Endothelial cell of hepatic sinusoid (primary cell): ENCODE results near the gene ELF2.
"Not testable (repeated sequence)": the region's sequence is repeated elsewhere in the genome, so short reads cannot be mapped to it uniquely, and the experiment has no call there.

Experiments used
- in situ Hi-C: cut with HindIII; loops from 2 replicates; pipeline ENCODE4 v1.10.0; 2017; ENCODE audit warnings: low sequenced_read_pairs

ELF2 gene

DNA sequence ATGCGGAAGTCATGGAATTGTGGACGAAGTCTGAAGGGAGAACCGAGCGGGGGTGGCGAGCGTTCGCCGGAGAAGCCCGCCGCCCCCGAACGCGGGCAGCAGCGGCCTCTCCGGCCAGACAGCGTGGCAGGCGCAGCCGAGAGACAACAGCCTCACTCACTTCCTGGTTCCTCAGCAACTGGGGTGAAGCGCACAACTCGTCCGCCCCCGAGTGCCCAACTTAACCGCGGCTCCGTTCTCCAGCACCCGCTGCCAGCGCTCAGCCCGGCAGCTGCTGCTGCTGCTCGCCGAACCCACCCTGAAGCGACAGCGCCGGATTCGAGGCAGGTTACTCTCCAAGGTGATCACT is 93.4 kb downstream of the ELF2 start:
- in situ Hi-C loops, result no loop called here

DNA sequence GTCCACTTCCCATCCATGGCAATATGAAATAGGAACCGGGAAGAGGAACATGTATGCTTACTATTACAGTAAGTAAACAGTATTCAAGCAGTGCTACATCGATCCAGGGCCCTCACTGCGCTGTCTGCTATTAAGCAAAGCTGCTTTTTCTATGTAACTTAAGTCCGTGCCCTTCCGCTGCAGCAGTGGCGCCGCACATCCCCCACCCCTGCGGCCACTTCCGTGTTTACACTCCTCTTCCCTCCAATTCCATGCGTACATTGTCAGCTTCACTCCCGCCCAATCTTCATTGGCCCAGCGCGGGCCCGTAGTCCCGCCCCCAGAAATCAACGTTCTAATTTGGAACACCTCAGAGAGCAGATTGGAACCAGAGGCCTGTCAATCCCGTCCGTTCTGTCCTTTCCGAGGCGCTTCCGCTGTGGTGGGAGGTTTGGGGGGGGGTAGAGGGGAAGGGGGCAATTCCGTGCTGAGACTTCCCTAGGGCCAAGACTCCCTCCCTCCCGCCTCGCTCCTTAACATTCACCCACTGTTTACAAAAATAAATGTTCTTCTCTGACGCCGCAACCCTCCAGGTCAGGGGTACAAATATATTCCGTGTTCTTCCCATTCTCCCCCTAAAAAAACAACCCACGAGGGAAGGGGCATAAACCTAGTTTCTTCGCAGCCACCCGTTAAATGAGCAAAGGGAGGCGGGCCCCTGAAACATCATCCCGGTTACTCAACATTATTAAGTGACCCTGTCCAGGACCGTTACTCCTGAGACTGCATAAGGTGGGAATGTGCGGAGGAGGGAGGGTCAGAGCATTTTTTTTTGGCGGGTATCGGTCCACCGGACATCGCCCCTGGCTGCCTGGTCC is 94.0 kb downstream of the ELF2 start:
- in situ Hi-C loops, result no loop called here

DNA sequence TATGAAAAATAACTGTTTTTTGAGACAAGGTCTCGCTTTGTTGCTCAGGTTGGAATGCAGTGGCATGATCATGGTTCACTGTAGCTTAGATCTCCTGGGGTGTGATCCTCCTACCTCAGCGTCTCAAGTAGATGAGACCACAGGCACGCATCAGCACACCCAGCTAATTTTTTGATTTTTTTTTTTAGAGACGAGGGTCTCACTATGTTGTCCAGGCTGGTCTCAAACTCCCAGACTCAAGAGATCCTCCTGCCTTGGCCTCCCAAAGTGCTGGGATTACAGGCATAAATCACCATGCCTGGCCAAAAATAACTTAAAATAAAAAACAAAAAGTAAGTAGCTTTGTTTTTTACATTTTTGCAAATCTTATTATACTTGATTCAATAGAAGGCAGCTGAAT is 98.1 kb downstream of the ELF2 start:
- in situ Hi-C loops, result no loop called here

DNA sequence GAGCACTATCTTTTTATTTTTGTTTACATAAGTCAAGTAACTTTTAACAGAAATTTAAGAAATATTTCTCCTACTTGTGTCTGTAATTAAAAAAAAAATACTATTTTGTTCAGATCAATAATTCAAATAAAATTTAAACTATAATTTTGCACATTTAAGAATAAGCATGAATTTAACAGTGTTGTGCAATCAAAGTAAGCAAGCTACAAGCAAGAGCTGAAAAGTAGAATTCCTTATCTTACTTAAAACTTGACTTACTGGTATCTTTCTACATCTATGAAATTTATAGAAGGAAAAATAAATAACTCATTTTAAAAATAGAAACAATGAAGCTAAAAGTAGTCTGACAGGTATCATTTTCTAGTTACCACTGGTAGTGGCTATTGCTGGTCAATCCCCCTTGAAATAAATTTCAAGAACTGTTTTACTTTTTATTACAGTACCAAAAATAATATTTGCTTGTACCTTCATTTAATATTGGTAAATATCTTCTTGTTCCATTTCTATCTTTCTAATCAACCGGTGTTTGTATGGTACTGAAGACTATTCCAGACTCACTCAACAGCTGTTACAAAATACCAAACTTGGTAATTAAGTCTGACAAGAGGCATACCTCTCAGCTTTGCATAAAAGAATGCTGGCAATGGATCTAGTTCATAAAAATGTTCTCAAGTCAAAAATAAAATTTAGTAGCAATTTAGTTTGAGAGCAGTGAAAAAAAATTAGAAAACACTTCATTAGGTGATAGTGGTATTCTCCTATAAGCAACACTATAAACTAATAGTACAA is 99.3 kb downstream of the ELF2 start:
- in situ Hi-C loops, result no loop called here

DNA sequence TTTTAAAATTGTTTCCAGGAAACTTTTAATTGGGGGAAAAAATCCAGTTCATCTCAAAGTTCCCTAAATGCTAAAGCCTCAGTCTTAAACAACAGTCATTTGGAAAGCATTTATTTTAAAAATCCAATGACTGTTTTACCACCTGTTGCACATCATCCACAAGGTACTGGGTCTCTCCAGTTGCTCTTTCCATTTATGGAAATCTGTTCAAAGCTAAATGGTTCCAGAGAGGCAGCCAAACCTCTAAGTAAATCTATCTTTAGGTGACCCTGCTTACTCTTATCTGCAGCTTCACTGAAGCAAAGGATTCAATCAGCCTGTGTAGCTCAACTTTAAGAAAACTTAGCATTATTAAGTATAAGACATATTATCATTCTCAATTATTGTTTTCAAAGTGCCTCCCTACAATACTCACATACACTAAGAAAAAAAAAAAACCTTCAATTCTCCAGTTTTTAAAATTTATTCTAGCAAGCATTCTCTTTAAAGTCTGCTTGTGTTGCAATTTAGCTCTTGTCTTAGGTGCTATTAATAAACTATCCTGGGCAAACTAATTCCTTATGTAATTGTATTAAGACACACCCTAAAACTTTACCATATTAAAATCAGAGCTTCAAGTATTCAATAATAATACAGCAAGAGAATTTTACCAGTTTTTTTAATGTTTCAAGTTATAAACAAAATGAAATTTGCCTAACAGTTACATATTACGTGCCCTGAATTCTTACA is 100.8 kb downstream of the ELF2 start:
- in situ Hi-C loops, result no loop called here

DNA sequence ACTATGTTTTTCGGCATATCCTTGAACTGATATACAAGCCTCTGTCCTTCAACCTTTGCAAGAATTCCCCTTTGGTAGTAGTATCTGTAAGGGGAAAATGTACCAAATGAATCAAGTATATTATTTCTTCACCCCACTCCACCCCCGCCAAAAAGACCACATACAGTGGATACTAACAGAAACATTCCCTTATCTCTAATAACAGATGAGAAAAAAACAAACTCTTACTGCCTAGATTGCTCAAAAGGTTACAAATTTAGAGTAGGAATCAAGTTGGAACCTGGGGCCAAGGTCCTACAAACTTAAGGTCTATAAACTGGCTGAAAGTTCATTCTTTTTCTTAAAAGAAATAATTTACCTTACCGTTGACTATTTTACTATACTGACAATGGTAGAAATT is 116.4 kb downstream of the ELF2 start:
- in situ Hi-C loops, result no loop called here

DNA sequence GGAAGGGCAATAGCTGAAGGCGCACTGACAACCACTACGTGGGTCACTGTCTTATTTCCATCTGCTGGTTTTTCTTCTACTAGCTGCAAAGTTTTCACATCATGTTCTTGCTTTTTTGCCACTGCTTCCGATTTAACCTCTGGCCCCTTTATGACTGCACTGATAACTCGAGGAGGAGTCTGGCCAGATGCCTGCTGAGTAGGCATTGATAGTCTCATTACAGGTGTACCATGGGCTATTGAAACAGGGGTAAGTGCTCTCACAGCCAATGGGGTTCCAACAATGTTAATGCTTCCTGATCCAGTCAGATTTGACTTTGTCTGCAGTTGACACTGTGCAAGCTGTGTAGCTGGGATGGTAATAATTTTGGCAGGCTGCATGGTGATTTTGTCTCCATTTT is 118.0 kb downstream of the ELF2 start:
- in situ Hi-C loops, result not testable (repeated sequence)

DNA sequence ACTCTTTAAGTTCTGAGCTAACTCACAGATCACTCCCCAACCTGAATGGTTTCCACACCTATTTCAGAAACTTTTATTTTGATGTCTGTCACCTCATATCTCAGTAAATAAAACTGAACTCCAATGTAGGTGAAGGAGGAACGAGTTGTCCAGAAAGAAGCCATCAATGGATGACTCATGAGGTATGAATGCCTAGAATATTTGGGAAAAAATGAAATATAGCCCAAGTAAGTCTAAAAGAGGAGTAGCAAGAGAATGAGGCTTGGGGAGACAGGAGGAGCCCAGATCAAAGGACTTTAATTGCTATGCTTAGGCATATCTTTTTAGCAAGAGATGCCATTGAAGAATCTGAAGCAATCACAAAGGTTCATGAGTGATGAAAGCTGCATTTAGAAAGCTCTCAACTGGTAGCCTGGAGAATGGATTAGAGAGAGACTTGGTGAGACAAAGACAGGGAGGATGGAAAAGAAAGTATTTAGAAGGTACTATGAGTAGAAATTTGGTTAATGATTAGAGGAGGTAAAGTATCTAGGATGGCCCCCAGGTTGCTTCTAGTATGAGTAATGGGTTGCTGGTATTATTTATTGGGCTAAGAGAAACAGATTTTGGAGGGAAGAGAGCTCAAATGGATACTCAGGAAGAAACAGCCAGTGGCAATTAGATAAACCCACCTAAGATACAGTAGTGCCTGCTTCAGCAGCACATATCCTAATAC is 122.1 kb downstream of the ELF2 start:
- in situ Hi-C loops, result no loop called here

DNA sequence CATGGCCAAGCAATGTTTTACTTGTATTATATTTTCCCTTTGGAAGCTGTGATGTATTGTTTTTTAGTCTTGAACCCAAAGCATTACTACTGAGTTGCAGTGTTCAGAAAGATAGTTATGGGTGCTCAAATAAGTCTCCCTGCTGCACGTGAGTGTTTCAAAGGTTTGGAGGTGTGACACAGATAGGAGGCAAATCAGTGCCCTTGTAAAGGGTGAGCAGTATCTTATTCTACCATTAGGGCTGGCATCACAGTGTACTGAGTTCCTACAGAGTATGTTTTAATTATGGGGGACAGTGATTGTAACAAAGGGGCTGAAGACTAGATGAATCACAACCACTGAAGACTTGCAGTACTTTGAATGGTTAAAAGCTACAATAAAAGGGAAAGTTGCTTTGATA is 123.1 kb downstream of the ELF2 start:
- in situ Hi-C loops, result no loop called here

DNA sequence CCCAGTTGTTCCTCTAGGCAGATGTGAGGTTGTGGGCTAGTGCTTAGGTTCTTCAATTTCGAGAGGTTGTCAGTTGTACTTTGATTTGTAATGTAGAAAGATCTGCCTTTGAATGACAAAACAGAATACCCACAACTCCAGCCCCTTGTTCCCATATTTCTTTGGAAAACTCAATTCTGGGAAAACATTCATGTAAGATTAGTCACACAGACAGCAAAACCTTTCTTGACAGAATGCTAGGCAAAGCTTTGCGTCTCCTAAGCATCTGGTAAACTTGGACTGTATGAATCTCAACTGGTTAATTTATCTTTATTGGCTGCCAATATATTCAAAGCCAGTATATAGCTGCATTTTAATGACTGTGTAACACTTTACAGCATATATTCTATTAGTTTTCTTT is 126.6 kb downstream of the ELF2 start:
- in situ Hi-C loops, result no loop called here

DNA sequence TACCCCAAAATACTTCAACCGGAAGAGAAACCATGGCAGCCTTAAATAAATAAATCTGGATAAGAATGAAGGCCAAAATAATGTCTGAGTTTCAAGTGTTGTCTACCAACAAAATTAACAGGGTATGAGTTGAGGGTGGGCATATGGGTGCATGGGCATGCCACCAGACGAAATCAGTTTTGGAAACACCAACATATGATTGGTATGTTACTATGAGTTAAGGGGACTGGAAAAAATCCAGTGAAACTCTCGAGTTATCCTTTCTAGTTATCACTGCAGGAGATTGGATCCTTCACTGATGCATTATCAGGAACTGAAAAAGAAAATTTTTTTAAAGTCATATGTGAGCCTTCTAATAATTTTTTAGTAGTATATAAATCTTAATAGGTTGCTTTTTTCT is 129.0 kb downstream of the ELF2 start:
- in situ Hi-C loops, result no loop called here

DNA sequence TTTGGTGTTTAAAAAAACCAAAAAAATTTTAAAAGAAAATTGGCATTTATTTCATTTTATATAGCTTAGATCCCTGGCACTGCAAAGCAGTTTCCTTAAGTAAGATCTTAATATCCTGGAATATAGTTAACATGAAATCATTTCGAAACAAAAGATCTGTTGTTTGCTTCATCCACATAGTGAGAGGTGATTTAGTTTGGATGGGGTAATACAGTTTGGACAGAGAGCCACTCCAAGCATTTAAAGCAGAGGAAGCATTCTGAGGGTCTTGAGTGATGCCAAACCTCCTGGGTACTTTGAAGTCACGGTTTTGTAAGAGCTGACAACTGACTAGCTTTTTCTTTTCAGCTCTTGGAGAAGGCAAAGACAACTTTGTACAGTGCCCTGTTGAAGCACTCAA is 132.7 kb downstream of the ELF2 start:
- in situ Hi-C loops, result no loop called here

DNA sequence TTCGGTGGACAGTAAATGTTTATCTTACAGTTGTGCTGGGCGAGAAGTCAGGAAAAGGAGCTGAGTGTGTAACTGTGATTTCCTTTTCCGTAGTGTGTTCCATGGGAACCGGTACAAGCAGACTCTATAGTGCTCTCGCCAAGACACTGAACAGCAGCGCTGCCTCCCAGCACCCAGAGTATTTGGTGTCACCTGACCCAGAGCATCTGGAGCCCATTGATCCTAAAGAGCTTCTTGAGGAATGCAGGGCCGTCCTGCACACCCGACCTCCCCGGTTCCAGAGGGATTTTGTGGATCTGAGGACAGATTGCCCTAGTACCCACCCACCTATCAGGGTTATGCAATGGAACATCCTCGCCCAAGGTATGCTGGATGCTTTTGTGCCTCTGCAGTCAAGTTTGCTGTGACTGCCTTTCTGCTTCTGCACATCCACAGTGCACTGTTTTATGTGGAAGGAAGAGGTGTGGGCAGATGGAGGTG is 134.0 kb downstream of the ELF2 start:
- in situ Hi-C loops, result no loop called here

DNA sequence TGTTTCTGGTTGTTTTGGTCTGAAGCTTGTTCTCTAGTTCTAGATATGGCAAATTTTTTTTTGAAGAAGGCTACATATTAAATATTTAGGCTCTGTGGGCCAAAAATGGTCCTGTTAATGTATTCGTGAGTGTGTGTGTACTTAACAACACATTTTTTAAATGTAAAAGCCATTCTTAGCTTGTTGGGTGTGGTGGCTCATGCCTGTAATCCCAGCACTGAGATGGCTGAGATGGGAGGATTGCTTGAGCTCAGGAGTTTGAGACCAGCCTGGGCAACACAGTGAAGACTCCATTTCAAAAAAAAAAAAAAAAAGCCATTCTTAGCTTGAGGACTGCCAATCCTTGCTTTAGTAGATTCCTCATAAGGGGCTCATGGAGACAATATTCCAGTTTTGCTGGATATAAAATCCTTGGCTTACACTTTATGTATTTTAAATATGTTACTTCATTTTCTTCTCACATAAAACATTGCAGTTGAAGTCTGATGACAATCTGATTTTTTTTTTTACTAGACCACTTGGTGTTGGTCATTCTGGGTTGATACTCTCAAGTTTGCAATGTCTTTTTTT is 138.1 kb downstream of the ELF2 start:
- in situ Hi-C loops, result loop anchor here (5.0 kb wide), 1 partner anchor 92 kb away; no protein-coding TSS in a partner anchor

DNA sequence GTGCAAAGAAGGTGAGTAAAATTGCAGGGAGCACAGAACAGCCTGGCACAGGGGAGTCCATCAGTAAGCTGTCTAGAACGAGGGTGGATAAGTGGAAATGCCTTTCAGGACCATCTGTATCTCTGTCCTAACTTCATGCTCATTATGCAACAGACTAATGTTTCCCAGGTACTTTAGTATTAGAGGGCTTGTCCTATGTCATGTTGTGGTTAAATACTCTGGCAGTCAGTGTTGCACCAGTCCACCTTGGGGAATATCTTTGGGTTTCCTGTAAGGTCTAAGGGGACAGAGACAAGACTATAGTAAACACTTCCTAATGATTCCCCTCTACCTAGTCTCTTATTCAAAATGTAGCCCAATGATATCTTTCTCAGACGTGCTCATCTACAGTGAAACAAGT is 140.1 kb downstream of the ELF2 start:
- in situ Hi-C loops, result loop anchor here (5.0 kb wide), 1 partner anchor 90 kb away; no protein-coding TSS in a partner anchor

DNA sequence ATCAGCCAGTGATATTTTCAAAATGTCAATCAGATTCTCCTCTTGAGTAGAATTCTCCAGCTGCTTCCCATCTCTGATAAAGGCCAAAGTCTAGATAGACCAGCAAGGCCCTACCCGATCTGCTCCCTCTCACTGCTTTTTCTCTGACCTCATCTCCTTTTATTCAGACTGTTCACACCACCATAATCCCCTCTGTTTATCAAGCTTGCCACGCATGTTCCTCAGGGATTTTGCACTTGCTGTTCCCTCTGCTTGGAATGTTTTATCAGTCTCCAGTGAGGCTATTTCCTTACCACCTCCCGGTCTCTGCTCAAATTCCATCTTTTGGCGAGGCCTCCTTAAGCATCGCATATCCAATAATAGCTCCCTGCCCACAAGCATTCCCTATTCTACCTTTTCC is 141.4 kb downstream of the ELF2 start:
- in situ Hi-C loops, result loop anchor here (5.0 kb wide), 1 partner anchor 88 kb away; no protein-coding TSS in a partner anchor

DNA sequence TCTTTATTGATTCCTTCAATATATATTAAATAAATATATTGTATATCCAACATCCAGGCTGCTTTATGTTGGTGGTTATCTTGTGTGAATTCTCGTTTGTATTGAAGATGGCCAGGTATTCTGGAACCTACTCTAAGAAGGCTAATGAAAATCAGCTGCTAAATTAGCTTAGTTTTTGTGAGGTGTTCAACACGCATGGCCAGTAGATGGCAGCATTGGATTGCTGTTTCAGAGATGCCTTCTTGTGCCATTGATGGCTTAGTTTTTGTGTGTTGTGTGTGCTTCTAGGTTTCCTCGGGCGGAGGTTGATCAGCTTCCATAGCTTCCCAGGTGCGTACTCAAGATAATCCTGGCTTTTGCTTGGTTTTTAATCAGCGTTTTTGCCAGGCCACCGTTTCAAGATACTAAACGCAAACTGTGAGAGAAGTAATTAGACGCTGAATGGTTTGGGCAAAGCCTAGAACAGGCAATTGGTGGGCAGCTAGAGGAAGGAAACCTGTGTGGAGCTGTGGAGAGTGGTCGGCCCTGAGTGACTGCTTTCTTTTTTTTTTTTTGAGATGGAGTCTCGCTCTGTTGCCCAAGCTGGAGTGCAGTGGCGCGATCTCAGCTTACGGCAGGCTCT is 146.3 kb downstream of the ELF2 start:
- in situ Hi-C loops, result no loop called here

DNA sequence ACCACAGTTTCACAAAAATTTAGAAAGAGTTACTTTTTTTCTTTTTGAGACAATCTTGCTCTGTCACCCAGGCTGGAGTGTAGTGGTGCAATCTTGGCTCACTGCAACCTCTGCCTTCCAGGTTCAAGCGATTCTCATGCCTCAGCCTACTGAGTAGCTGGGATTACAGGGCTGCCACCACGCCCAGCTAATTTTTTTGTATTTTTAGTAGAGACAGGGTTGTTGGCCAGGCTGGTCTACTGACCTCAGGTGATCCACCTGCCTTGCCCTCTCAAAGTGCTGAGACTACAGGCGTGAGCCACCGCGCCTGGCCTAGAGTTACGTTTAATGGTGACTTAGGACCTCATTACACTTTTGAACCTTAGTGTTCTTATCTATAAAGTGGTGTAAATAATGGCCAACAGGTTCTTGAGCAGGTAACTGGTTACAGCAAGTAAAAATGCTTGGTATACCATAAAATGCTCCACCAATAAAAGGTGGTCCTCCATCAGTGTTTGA is 147.1 kb downstream of the ELF2 start:
- in situ Hi-C loops, result not testable (repeated sequence)

DNA sequence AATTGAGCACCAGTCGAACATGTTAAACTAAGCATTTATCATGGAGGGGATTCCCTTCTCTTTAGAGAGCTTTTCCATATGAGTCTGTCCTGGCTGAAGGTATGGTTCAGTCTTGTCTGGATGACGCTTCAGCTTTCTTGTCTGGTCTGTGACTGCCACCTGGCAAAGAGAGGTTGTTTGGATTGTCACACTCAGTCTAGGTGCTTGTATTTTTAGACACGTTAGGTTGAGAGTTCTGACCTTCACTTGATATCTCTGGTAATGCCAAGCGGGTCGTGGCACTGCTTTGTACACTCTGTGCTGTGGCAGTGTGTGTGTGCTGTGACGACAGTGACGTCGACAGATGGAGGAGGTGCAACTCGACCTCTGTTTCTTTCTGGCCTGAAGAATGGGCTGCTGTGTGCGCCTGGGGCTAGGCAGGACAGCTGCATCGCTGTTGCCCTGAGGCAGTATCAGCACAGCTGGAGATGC is 148.8 kb downstream of the ELF2 start:
- in situ Hi-C loops, result no loop called here

DNA sequence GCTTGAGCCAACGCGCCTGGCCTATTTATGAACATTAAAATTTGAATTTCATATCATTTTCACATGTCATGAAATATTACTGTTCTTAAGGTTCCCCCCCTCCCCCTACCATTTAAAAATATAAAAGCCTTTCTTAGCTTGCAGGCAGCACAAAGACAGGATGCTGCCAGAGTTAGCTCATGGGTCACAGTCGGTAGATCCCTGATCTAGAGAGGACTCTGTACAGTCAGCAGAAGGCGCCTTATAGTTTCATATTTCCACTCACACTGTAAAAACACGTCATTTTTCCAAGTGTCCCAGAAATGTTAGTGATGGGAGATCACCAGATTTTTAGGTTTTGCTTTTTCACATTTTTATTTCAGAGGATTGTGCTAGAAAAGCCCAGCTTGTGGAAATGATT is 149.2 kb downstream of the ELF2 start:
- in situ Hi-C loops, result no loop called here
